Measurements from ENCODE around the gene SP4. TPM values are rescaled to one million over a fixed set of nuclear protein-coding genes. Genes with fewer than 3 reads are reported as not detected.

Gene SP4
- total RNA-seq, 1 experiment from 2014 or later: 9.3 TPM

GRCh38 chr7:21538936-21539495, 111.1 kb downstream of the SP4 start:
- TF ChIP-seq EZH2 (IDR thresholded peaks at IDR 0.05; ENCODE audit: borderline replicate concordance, low read depth, low read length, poor library complexity, severe bottlenecking) (no peak), CTCF (conservative IDR thresholded peaks at IDR 0.05; ENCODE audit: low read depth, low read length) (no peak)
- no peaks in the 10 kb centered on the region for H3K36me3 ChIP-seq (ENCODE audit: insufficient read depth, low read length, poor library complexity, severe bottlenecking)
- DNase-seq (ENCODE audit: low spot score): no peak
- intact Hi-C loops (cut with micrococcal nuclease; ENCODE audit: unreplicated experiment): no loop called here
- no peaks in the 10 kb centered on the region for H3K4me1 ChIP-seq (ENCODE audit: insufficient read depth, low read length, poor library complexity, severe bottlenecking)
- no peaks in the 10 kb centered on the region for H3K9me3 ChIP-seq (ENCODE audit: low read depth, low read length, poor library complexity, severe bottlenecking)
- BruUV-seq (replicated peaks): no TSS peak
- no peak overlapping the region for H3K4me3 ChIP-seq (ENCODE audit: low read depth, low read length, poor library complexity, severe bottlenecking)
- H3K27ac ChIP-seq (ENCODE audit: low read depth, low read length, poor library complexity, severe bottlenecking): no peak overlapping the region
- H3K27me3 ChIP-seq (replicated peaks; ENCODE audit: insufficient read depth, low read depth, low read length, poor library complexity): peaks cover 61% of the 10 kb centered on the region
- POLR2A ChIA-PET (ENCODE audit: low non-redundant PET): no interaction called here
- CTCF ChIA-PET: no interaction called here

GRCh38 chr7:21542891-21543527, 115.1 kb downstream of the SP4 start, which contains the start of gene DNAH11:
DNAH11 (plus strand) TSS chr7:21543039; CDS start chr7:21543246, 207 bp downstream.
- peak within 1 kb of the TSS; percentile 14 for H3K4me3 ChIP-seq (ENCODE audit: low read depth, low read length, poor library complexity, severe bottlenecking)
- ChIA-PET POLR2A (ENCODE audit: low non-redundant PET) (no interaction called here), CTCF (no interaction called here)
- intact Hi-C loops (cut with micrococcal nuclease; ENCODE audit: unreplicated experiment): loop anchor here (10.0 kb wide), 1 partner anchor 542 kb away; no protein-coding TSS in a partner anchor
- BruUV-seq (replicated peaks): no TSS peak
- TF ChIP-seq EZH2 (IDR thresholded peaks at IDR 0.05; ENCODE audit: borderline replicate concordance, low read depth, low read length, poor library complexity, severe bottlenecking) (peak; percentile 86), CTCF (conservative IDR thresholded peaks at IDR 0.05; ENCODE audit: low read depth, low read length) (no peak)
- H3K27me3 ChIP-seq (replicated peaks; ENCODE audit: insufficient read depth, low read depth, low read length, poor library complexity): peaks cover 100% of the 10 kb centered on the region
- H3K9me3 ChIP-seq (ENCODE audit: low read depth, low read length, poor library complexity, severe bottlenecking): no peaks in the 10 kb centered on the region
- DNase-seq (ENCODE audit: low spot score): peak; percentile 15
- no peak within 1 kb of the TSS for H3K27ac ChIP-seq (ENCODE audit: low read depth, low read length, poor library complexity, severe bottlenecking)
- H3K4me1 ChIP-seq (ENCODE audit: insufficient read depth, low read length, poor library complexity, severe bottlenecking): no peaks in the 10 kb centered on the region
- no peaks in the 10 kb centered on the region for H3K36me3 ChIP-seq (ENCODE audit: insufficient read depth, low read length, poor library complexity, severe bottlenecking)

GRCh38 chr7:21543528-21544302, 115.8 kb downstream of the SP4 start:
- peak overlapping the region; percentile 14 for H3K4me3 ChIP-seq (ENCODE audit: low read depth, low read length, poor library complexity, severe bottlenecking)
- no peaks in the 10 kb centered on the region for H3K4me1 ChIP-seq (ENCODE audit: insufficient read depth, low read length, poor library complexity, severe bottlenecking)
- no peaks in the 10 kb centered on the region for H3K36me3 ChIP-seq (ENCODE audit: insufficient read depth, low read length, poor library complexity, severe bottlenecking)
- no peak overlapping the region for H3K27ac ChIP-seq (ENCODE audit: low read depth, low read length, poor library complexity, severe bottlenecking)
- DNase-seq (ENCODE audit: low spot score): peak; percentile 11
- intact Hi-C loops (cut with micrococcal nuclease; ENCODE audit: unreplicated experiment): loop anchor here (10.0 kb wide), 1 partner anchor 541 kb away; no protein-coding TSS in a partner anchor
- no peaks in the 10 kb centered on the region for H3K9me3 ChIP-seq (ENCODE audit: low read depth, low read length, poor library complexity, severe bottlenecking)
- ChIA-PET CTCF (no interaction called here), POLR2A (ENCODE audit: low non-redundant PET) (no interaction called here)
- BruUV-seq (replicated peaks): no TSS peak
- H3K27me3 ChIP-seq (replicated peaks; ENCODE audit: insufficient read depth, low read depth, low read length, poor library complexity): peaks cover 99% of the 10 kb centered on the region
- TF ChIP-seq EZH2 (IDR thresholded peaks at IDR 0.05; ENCODE audit: borderline replicate concordance, low read depth, low read length, poor library complexity, severe bottlenecking) (peak; percentile 49), CTCF (conservative IDR thresholded peaks at IDR 0.05; ENCODE audit: low read depth, low read length) (no peak)
